HEK293 (cell line): Measurements from ENCODE around the gene GRIA1.

ENCODE experiments used
- CTCF ChIA-PET: fragments of 350-600 bp; formaldehyde crosslinking; extraction: SDS; loops from one replicate; lab custom pipeline; 2021; ENCODE audit warnings: antibody characterized with exemption; lab: Yijun Ruan, JAX
- POLR2A ChIA-PET: fragments of 300-600 bp; formaldehyde crosslinking; extraction: SDS; loops from one replicate; lab custom pipeline; 2020; ENCODE audit warnings: antibody characterized with exemption, inconsistent platforms; lab: Yijun Ruan, JAX
- H3K27ac ChIP-seq: fragments of 200-500 bp; sonication (Bioruptor generic); 2 replicates; pipeline ENCODE4 v1.5.1; 2014; ENCODE audit warnings: low read depth, low read length, control low read depth, inconsistent platforms; ENCODE audit errors: extremely low read depth
- H3K36me3 ChIP-seq, 2 experiments: fragments of 200-500 bp in 1 of 2; sonication (Bioruptor generic) in 1 of 2; 1 replicate in 1 of 2; 2 replicates in 1 of 2; pipeline ENCODE4 v1.5.1; 2014 to 2017; ENCODE audit warnings: inconsistent platforms in 2 of 2, low read length in 2 of 2; ENCODE audit not compliant: control insufficient read depth in 2 of 2, insufficient read depth in 1 of 2
- H3K4me1 ChIP-seq: fragments of 200-500 bp; sonication (Bioruptor generic); 2 replicates; pipeline ENCODE4 v1.5.1; 2014; ENCODE audit warnings: mild to moderate bottlenecking, low read length, inconsistent platforms; ENCODE audit not compliant: control insufficient read depth, insufficient read depth
- H3K4me3 ChIP-seq: 2 replicates; pipeline ENCODE4 v1.5.1; 2011; ENCODE audit warnings: low read depth, mild to moderate bottlenecking, control low read depth, low read length, moderate library complexity
- H3K9me3 ChIP-seq: fragments of 200-500 bp; sonication (Bioruptor generic); 2 replicates; pipeline ENCODE4 v1.5.1; 2014; ENCODE audit warnings: low read depth, low read length, inconsistent platforms; ENCODE audit not compliant: control insufficient read depth, insufficient read depth
- GFI1B ChIP-seq: fragments of 450-650 bp; formaldehyde crosslinking; IDR thresholded peaks from 2 replicates; pipeline ENCODE4 v1.5.1; 2016; ENCODE audit warnings: missing biosample characterization, missing genetic modification characterization
- KLF8 ChIP-seq: fragments of 450-650 bp; formaldehyde crosslinking; IDR thresholded peaks from 2 replicates; pipeline ENCODE4 v1.5.1; 2016; ENCODE audit warnings: missing biosample characterization, missing genetic modification characterization
- PATZ1 ChIP-seq: fragments of 450-650 bp; formaldehyde crosslinking; IDR thresholded peaks from 2 replicates; pipeline ENCODE4 v1.5.1; 2016; ENCODE audit warnings: missing biosample characterization, missing genetic modification characterization
- PRDM10 ChIP-seq: fragments of 450-650 bp; formaldehyde crosslinking; IDR thresholded peaks from 2 replicates; pipeline ENCODE4 v1.5.1; 2016; ENCODE audit warnings: missing biosample characterization, missing genetic modification characterization
- SP7 ChIP-seq: fragments of 450-650 bp; formaldehyde crosslinking; IDR thresholded peaks from 2 replicates; pipeline ENCODE4 v1.5.1; 2016; ENCODE audit warnings: missing biosample characterization, missing genetic modification characterization
- ZBTB17 ChIP-seq: fragments of 450-650 bp; formaldehyde crosslinking; IDR thresholded peaks from 2 replicates; pipeline ENCODE4 v1.5.1; 2016; ENCODE audit warnings: missing biosample characterization, missing genetic modification characterization
- ZEB2 ChIP-seq: fragments of 450-650 bp; formaldehyde crosslinking; IDR thresholded peaks from 2 replicates; pipeline ENCODE4 v1.5.1; 2016; ENCODE audit warnings: missing biosample characterization, missing genetic modification characterization
- ZFP41 ChIP-seq: fragments of 450-650 bp; formaldehyde crosslinking; IDR thresholded peaks from 2 replicates; pipeline ENCODE4 v1.5.1; 2016; ENCODE audit warnings: missing biosample characterization, missing genetic modification characterization, borderline replicate concordance
- ZNF10 ChIP-seq: fragments of 450-650 bp; formaldehyde crosslinking; IDR thresholded peaks from 2 replicates; pipeline ENCODE4 v1.5.1; 2017; ENCODE audit warnings: missing biosample characterization, missing genetic modification characterization
- ZNF302 ChIP-seq: fragments of 450-650 bp; formaldehyde crosslinking; IDR thresholded peaks from 2 replicates; pipeline ENCODE4 v1.5.1; 2016; ENCODE audit warnings: missing biosample characterization, missing genetic modification characterization, low read depth
- ZNF311 ChIP-seq: fragments of 450-650 bp; formaldehyde crosslinking; IDR thresholded peaks from 2 replicates; pipeline ENCODE4 v1.5.1; 2017; ENCODE audit warnings: missing biosample characterization, missing genetic modification characterization, borderline replicate concordance
- ZNF354C ChIP-seq: fragments of 450-650 bp; formaldehyde crosslinking; IDR thresholded peaks from 2 replicates; pipeline ENCODE4 v1.5.1; 2016; ENCODE audit warnings: missing biosample characterization, missing genetic modification characterization, low read depth, borderline replicate concordance
- ZNF501 ChIP-seq: fragments of 450-650 bp; formaldehyde crosslinking; IDR thresholded peaks from 2 replicates; pipeline ENCODE4 v1.5.1; 2016; ENCODE audit warnings: missing biosample characterization, missing genetic modification characterization
- ZNF76 ChIP-seq: fragments of 450-650 bp; formaldehyde crosslinking; IDR thresholded peaks from 2 replicates; pipeline ENCODE4; 2016; ENCODE audit warnings: low read depth, missing biosample characterization, missing genetic modification characterization, borderline replicate concordance
- TF ChIP-seq, protein P1 (sequence below): fragments of 450-650 bp; IDR thresholded peaks from 2 replicates; pipeline ENCODE4 v1.5.1; 2018; ENCODE audit warnings: missing biosample characterization, missing genetic modification characterization

The GRIA1 gene

DNA sequence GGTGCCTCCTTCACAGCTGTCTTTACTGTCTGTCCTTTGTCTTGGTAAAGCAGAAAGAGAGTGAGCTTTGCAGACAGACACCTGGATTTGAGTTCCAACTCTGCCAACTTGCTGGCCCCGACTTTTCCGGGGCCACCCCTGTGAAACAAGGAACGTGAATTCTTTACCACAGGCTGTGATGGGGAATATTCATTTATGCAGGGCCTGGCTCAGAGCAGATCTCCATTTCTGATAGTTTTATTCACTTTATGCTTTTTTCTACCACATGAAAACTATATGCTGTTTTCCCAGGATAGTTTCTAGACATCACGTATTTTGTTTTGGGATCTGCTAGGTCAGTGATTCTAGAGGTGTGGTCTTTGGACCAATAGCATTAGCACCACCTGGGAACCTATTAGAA, 211.8 kb downstream of the GRIA1 start:
- Histone ChIP-seq H3K4me3 (no peak overlapping the region), H3K9me3 (no peaks in the 10 kb centered on the region), H3K36me3 (no peaks in the 10 kb centered on the region), H3K27ac (no peak overlapping the region), H3K4me1 (no peaks in the 10 kb centered on the region)
- ChIA-PET POLR2A (no interaction called here), CTCF (interaction anchor here (0.7 kb wide), 1 partner anchor 14 kb away, joined by 3 read pairs; no protein-coding TSS in a partner anchor)
- TF ChIP-seq SP7 (tag by site-specific recombination) (no peak), ZNF354C (tag by site-specific recombination) (no peak), PATZ1 (tag by site-specific recombination) (no peak), ZEB2 (tag by site-specific recombination) (no peak), ZNF10 (no peak), ZNF302 (tag by site-specific recombination) (no peak), ZNF501 (tag by site-specific recombination) (no peak), PRDM10 (tag by site-specific recombination) (no peak), ZBTB17 (tag by site-specific recombination) (no peak)
- TF ChIP-seq, protein P1, sequence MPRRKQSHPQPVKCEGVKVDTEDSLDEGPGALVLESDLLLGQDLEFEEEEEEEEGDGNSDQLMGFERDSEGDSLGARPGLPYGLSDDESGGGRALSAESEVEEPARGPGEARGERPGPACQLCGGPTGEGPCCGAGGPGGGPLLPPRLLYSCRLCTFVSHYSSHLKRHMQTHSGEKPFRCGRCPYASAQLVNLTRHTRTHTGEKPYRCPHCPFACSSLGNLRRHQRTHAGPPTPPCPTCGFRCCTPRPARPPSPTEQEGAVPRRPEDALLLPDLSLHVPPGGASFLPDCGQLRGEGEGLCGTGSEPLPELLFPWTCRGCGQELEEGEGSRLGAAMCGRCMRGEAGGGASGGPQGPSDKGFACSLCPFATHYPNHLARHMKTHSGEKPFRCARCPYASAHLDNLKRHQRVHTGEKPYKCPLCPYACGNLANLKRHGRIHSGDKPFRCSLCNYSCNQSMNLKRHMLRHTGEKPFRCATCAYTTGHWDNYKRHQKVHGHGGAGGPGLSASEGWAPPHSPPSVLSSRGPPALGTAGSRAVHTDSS (tag by site-specific recombination), result no peak

DNA sequence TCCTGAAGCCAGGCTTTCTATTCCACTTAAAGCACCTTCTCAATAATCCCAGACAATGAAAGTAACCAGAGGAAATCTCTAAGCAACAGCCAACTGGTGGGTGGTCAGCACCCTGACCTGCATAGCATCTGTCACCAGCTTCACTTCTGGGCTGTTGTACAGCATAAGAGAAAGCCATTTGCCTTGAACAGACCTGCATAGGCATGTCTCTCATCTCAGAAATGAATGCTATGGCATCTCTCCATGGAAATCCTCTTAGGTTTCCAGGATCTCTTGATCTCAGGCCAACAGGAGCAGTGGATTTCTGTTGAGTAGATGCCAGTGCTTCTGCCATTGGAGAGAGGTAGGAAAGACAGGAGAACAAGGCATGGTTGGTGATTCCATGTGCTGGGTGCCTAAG, 213.6 kb downstream of the GRIA1 start:
- TF ChIP-seq ZNF311, result no peak
- no peak for TF ChIP-seq ZNF76 (tag by site-specific recombination)
- no peak for TF ChIP-seq KLF8
- TF ChIP-seq GFI1B (tag by site-specific recombination), result no peak
- TF ChIP-seq ZFP41 (tag by site-specific recombination), result no peak
- TF ChIP-seq, protein P1 (tag by site-specific recombination), result no peak
- H3K4me1 ChIP-seq, result no peaks in the 10 kb centered on the region
- H3K4me3 ChIP-seq, result no peak overlapping the region
- POLR2A ChIA-PET, result no interaction called here
- no peaks in the 10 kb centered on the region for H3K36me3 ChIP-seq
- H3K27ac ChIP-seq, result no peak overlapping the region
- CTCF ChIA-PET, result no interaction called here
- no peaks in the 10 kb centered on the region for H3K9me3 ChIP-seq
